ENCODE data around the gene FTSJ3.
"Not testable (repeated sequence)": the region's sequence is repeated elsewhere in the genome, so short reads cannot be mapped to it uniquely, and the experiment has no call there.

The FTSJ3 gene, protein sequence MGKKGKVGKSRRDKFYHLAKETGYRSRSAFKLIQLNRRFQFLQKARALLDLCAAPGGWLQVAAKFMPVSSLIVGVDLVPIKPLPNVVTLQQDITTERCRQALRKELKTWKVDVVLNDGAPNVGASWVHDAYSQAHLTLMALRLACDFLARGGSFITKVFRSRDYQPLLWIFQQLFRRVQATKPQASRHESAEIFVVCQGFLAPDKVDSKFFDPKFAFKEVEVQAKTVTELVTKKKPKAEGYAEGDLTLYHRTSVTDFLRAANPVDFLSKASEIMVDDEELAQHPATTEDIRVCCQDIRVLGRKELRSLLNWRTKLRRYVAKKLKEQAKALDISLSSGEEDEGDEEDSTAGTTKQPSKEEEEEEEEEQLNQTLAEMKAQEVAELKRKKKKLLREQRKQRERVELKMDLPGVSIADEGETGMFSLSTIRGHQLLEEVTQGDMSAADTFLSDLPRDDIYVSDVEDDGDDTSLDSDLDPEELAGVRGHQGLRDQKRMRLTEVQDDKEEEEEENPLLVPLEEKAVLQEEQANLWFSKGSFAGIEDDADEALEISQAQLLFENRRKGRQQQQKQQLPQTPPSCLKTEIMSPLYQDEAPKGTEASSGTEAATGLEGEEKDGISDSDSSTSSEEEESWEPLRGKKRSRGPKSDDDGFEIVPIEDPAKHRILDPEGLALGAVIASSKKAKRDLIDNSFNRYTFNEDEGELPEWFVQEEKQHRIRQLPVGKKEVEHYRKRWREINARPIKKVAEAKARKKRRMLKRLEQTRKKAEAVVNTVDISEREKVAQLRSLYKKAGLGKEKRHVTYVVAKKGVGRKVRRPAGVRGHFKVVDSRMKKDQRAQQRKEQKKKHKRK

DNA sequence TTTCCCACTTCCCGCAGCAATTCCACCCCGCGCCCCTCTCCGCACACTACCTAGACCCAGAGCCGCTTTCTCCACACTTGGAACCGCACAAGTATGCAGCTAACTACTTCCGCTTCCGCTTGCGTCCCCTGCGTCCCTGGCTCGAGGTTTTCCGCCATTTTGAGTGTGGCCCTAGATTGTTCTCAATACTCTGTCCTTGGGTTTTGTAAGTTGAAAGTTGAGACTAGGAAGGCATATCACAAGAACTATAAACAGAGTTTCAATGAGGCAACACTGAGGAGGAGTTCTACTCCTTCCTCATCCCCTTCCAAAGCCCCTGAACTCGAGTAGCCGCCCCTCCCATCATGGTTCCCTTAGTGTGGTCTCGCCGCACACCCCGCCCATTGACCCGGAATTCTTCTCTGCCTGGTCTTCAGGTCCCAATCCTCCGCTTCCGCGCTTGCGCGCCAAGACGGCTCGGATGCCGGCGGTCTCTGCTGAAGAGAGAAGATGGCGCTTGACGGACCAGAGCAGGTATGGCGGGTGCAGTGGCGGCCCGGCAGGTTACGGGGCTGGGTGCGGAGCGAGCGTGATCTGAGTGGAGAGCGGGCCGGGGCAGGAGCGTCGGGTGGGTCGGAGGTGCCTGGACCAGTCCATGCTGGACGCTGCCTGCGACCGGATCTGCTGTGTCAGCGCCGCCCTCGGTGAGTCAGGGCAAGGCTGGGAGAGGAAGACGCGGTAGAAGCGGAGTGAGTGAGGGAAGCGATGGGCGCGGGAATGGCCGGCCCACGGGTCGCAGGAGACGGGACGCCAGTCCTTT is at the start of gene FTSJ3, which contains the start of gene PSMC5:
Gene FTSJ3 (minus strand): TSS at position 662 of the 799 bp plus-strand sequence. CDS start 761 bp downstream, outside the sequence.
Gene PSMC5 (plus strand): TSS at position 430 of the 799 bp plus-strand sequence. CDS start 60 bp downstream, at position 490.
- TF ChIP-seq, protein P1, sequence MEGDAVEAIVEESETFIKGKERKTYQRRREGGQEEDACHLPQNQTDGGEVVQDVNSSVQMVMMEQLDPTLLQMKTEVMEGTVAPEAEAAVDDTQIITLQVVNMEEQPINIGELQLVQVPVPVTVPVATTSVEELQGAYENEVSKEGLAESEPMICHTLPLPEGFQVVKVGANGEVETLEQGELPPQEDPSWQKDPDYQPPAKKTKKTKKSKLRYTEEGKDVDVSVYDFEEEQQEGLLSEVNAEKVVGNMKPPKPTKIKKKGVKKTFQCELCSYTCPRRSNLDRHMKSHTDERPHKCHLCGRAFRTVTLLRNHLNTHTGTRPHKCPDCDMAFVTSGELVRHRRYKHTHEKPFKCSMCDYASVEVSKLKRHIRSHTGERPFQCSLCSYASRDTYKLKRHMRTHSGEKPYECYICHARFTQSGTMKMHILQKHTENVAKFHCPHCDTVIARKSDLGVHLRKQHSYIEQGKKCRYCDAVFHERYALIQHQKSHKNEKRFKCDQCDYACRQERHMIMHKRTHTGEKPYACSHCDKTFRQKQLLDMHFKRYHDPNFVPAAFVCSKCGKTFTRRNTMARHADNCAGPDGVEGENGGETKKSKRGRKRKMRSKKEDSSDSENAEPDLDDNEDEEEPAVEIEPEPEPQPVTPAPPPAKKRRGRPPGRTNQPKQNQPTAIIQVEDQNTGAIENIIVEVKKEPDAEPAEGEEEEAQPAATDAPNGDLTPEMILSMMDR (IDR thresholded peaks at IDR 0.05; ENCODE audit: extremely low read depth, missing control alignments): peak; percentile 47
- peak; percentile 90 for DNase-seq (ENCODE audit: low spot score)

DNA sequence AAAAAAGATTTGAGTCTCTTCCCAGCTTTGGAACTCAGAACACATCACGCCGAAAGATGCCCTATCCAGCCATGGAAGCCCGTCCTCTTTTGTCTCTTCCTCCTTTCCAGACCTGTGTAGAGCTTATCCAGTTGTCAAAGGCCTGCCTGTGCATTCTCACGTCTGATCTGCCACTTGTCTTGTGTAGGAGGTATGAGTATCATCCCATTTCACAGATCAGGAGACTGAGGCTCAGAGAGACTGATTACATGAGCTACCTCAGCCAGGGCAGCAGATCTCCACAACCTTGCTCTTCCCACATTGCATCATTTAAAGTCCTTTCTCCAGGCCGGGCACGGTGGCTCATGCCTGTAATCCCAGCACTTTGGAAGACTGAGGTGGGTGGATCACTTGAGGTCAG is 47.2 kb upstream of the FTSJ3 start:
- not testable (repeated sequence) for DNase-seq (ENCODE audit: low spot score)

DNA sequence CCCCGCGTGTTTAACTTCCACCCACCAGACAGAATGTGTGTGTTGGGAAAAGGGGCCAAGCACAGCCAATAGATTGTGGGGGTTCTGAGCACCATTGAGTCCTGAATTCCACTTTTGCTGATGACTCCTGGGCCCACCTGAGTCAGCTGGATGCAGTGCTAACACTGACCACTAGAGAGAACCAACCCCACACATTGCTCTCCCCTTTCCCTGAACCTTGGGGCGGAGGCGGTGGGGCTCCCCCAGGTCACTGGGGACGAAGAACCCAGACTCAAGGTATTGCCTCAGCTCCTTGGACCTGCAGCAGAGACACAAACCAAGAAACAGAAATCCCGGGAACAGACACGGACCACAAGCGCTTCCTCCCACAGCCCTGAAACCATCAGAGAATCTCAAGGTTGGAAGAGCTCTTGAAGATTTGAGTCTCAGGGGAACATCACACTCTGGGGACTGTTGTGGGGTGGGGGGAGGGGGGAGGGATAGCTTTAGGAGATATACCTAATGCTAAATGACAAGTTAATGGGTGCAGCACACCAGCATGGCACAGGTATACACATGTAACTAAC is 46.7 kb upstream of the FTSJ3 start:
- not testable (repeated sequence) for DNase-seq (ENCODE audit: low spot score)

DNA sequence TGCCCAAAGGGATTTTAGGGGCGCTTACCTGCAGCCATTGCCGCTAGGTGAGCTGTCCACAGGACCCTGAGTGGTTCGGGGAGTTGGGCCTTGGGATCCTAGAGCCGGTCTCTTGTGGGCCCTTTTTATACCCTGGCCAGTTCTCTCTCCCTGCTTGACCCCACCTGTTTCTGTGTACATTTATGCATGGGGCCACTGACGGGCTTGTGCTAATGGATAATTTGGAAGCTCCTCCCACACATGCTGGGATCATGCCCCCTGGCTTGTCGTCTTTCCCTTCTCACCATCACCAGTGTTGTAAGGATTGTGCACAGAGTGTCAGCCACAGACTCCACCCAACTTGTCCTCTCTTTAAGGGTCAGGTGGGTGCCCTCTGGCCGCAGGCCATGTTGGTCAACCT is 46.1 kb upstream of the FTSJ3 start, which contains the start of gene CSH2:
Gene CSH2 (minus strand): TSS at position 101 of the 400 bp plus-strand sequence. CDS start 63 bp downstream, at position 38.
- DNase-seq (ENCODE audit: low spot score): not testable (repeated sequence)

DNA sequence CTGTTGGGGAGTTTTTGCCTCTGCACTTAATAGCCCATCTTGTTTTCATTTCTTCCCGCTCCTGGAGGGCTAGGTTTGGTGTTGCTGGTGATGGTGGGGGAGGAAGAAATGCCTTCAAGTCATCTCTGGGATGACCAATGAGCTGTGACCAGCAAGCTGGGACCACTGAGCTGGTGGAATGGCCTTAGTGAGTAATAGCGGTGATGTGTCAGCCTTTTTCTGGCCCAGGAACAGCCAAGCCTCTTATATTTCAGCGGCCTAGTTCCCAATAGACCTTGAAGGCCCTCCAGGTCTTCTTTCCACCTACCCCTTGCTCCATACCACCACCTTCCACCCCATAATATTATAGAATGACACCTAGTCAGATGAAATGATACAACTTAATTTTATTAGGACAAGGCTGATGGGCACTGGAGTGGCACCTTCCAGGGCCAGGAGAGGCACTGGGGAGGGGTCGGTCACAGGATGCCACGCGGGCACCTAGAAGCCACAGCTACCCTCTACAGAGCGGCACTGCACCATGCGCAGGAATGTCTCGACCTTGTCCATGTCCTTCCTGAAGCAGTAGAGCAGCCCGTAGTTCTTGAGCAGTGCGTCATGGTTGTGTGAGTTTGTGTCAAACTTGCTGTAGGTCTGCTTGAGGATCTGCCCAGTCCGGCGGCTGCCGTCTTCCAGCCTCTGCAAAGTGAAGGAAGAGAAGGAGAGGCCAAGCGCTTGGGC is 44.3 kb upstream of the FTSJ3 start:
- not testable (repeated sequence) for DNase-seq (ENCODE audit: low spot score)

DNA sequence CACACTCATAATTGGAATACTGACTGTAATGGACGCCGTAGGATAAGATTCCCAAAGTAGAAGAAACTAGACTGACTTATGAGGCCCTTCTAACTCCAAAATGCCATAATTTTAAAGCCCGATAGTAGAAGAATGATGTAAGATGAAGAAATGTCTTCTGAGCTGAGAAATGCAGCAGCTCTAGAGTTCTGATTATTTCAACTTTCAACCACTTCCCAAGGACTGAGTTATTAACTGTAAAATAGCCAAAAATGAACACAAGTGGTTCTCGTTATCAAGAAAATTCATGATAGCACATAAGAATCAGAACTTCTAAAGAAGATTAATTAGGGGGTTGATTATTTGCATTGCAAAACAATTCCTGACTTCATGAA is 42.8 kb upstream of the FTSJ3 start:
- DNase-seq (ENCODE audit: low spot score): not testable (repeated sequence)

DNA sequence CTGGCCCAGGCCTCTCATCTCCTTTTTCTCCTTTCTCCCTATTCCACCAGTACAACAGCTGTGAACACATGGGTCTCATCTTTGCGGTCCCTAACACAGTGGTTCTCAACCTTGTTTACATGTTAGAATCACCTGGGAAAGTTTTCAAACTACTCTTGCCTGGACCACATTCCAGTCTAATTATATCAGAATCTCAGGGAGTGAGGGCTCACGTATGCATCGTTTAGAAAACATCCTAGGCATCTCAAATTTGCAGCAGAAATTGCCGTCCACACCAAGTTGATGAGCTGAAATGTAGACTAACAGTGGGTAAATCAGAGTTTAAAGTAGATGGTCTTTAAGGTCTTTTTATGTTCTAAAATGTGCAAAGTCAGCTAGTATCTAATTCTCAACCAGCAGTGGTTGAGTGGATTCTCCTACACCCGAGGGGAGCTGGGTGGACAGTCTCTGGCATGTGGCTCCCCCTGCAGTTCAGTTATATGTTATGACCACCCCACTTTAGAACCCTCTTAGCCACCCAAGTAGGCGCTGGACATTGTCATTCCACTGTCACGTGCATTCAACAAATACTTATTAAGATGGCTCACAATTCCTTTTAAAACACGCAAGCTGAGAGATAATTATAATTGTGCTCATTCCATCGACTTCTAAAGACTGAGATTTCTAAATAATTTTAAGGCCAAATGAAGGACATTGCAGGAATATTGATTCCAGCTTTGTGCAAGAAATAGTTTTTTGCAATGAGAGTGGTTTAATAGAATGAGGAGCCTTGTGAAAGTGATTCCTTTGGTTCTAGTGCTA is 42.2 kb upstream of the FTSJ3 start:
- not testable (repeated sequence) for DNase-seq (ENCODE audit: low spot score)

DNA sequence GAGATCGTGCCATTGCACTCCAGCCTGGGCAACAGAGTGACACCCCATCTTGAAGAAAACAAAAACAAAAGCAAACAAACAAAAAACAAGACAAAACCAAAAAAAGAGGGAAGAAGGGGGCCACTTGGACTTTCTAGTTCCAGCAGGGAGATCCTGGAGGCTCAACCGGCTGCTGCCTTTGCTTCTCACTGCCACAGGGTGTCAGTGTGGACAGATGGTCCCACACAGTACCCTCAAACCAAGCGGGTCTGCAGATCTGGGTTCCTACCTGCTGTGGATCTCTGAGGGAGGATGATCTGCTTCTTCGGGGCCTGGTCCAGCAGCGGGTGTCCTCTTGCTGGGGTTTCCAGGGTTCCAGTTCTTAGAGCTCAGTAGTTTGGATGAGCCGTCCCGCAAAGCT is 39.2 kb upstream of the FTSJ3 start:
- not testable (repeated sequence) for DNase-seq (ENCODE audit: low spot score)

DNA sequence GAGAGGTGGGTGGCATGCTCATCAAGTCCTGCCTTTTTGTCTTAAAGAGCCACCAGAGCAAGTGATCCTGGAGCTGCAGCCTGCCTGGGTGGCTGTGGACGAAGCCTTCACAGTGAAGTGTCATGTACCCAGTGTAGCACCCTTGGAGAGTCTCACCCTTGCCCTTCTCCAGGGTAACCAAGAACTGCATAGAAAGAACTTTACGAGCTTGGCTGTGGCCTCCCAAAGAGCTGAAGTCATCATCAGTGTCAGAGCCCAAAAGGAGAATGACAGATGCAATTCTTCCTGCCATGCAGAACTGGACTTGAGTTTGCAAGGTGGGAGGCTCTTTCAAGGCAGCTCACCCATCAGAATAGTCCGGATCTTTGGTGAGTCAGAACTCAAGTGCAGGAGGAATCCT is 31.8 kb upstream of the FTSJ3 start:
- DNase-seq (ENCODE audit: low spot score): no peak
- TF ChIP-seq, protein P1 (IDR thresholded peaks at IDR 0.05; ENCODE audit: extremely low read depth, missing control alignments): no peak

DNA sequence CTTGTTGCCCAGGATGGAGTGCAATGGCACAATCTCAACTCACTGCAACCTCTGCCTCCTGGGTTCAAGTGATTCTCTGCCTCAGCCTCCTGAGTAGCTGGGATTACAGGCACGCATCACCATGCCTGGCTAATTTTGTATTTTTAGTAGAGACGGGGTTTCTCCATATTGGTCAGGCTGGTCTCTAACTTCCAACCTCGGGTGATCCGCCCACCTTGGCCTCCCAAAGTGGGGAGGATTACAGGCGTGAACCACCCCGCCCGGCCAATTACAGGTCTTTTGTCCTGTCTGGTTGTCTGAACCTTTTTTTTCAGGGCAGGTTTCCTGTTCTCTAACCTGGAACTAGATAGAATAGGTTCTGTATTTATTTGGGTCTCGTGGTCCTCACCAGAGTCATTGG is 29.0 kb upstream of the FTSJ3 start:
- DNase-seq (ENCODE audit: low spot score): not testable (repeated sequence)

DNA sequence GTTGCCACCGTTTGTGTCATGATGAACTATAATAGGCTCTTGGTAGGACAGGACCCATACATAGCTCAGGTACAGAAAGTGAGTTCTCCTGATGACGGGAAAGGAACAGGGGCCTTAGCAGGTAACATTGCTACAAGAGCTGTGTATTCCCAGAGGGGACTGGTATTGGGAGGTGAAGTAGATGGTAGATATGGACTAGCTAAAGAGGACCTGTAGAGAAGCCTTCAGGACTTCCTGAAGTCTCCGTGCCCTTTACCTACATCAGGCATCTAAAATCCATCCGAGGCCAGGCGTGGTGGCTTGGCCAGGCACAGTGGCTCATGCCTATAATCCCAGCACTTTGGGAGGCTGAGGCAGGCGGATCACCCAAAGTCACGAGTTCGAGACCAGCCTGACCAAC is 27.7 kb upstream of the FTSJ3 start:
- DNase-seq (ENCODE audit: low spot score): no peak
- TF ChIP-seq, protein P1 (IDR thresholded peaks at IDR 0.05; ENCODE audit: extremely low read depth, missing control alignments): no peak
